ENCODE data around the gene RGPD3. TPM values are rescaled to one million over a fixed set of nuclear protein-coding genes. Genes with fewer than 3 reads are reported as not detected.

The RGPD3 gene
- total RNA-seq (2014; rRNA removed; shearing (Covaris generic)), result 0.08 TPM in 1 of 2 replicates, not detected in the other

GRCh38 chr2:106468107-106468506 lies at the start of gene RGPD3:
Gene RGPD3, minus strand, starts transcription at chr2:106468413. Its CDS starts 125 bp downstream, at chr2:106468288.

GRCh38 chr2:106486551-106487385 lies 18.6 kb upstream of the RGPD3 start, which contains the start of gene CD8B2:
Gene CD8B2, plus strand, starts transcription at chr2:106487364. Its CDS starts 63 bp downstream, at chr2:106487427.

Other genes starting within 250 kb of the RGPD3 start
- not detected in 2 replicates for gene CD8B2, start 19.0 kb upstream of the RGPD3 start, total RNA-seq (2014; rRNA removed; shearing (Covaris generic))